Right lobe of liver (tissue), 6 donors: Measurements from ENCODE around the gene FGF8. TPM values are rescaled to one million over a fixed set of nuclear protein-coding genes. Genes with fewer than 3 reads are reported as not detected.

Experiments used
- ATAC-seq, 4 donors: fragments of 200-7000 bp; cut with Tn5 transposase; one replicate each; pipeline ENCODE4 v1.9.1; 2020; ENCODE audit warnings: mild to moderate bottlenecking in 4 of 4, moderate library complexity in 4 of 4
- DNase-seq, 3 donors: peaks; one replicate each; pipeline ENCODE4 v3.0.0-alpha.2; 2020
- H3K27ac ChIP-seq, 3 donors: fragments of 200-600 bp; one replicate each; pipeline ENCODE4 v1.8.0; 2022
- H3K27me3 ChIP-seq, 2 donors: fragments of 200-600 bp; one replicate each; pipeline ENCODE4 v1.8.0; 2022
- H3K36me3 ChIP-seq, 4 donors: fragments of 200-600 bp; sonication (generic) in 1 of 4; one replicate each; pipeline versions ENCODE4 v1.5.1 to v1.8.0; 2017 to 2022; ENCODE audit warnings: control low read depth in 1 of 4
- H3K4me1 ChIP-seq, 4 donors: fragments of 200-600 bp; sonication (generic) in 1 of 4; one replicate each; pipeline versions ENCODE4 v1.5.1 to v1.8.0; 2017 to 2022; ENCODE audit warnings: control low read depth in 1 of 4
- H3K4me3 ChIP-seq, 3 donors: fragments of 200-600 bp; one replicate each; pipeline ENCODE4 v1.8.0; 2022
- H3K9me3 ChIP-seq, 4 donors: fragments of 200-600 bp; sonication (generic) in 1 of 4; one replicate each; pipeline versions ENCODE4 v1.5.1 to v1.8.0; 2017 to 2022; ENCODE audit warnings: control low read depth in 1 of 4
- CTCF ChIP-seq, 4 donors: fragments of 200-600 bp in 3 of 4; fragments of 450-650 bp in 1 of 4; IDR thresholded peaks; one replicate each; pipeline versions ENCODE4 v1.5.1 to v1.8.0; 2016 to 2022; ENCODE audit warnings: antibody characterized with exemption in 4 of 4, mild to moderate bottlenecking in 2 of 4
- POLR2A ChIP-seq: fragments of 450-650 bp; IDR thresholded peaks from one replicate; pipeline ENCODE4 v1.6.1; 2017; ENCODE audit warnings: antibody characterized with exemption, mild to moderate bottlenecking
- WGBS: methylation state at CpG from one replicate; pipeline ENCODE4 v1.1.6; 2018; ENCODE audit warnings: low coverage, low lambda C conversion rate; ENCODE audit not compliant: insufficient coverage; ENCODE audit errors: missing lambda C conversion rate; 5-methylcytosine and 5-hydroxymethylcytosine counted together
- intact Hi-C, 2 donors: fragments of 100-400 bp; cut with DNase I; formaldehyde crosslinking; loops; one replicate each; pipeline versions ENCODE4 v1.11.2 to v1.14.1; 2022
- total RNA-seq, 6 experiments: library from RNA; depleted of rRNA in 2 of 6; stranded (reverse); fragments of >200 nt in 2 of 6; fragmentation: NEBNext Ultra II Directional in 3 of 6; extraction: Animal tissue kit (Norgen Biotek cat#: 25700) in 3 of 6; gene quantifications; one replicate each; pipeline versions ENCODE4 v1.1.0 to v1.2.4, GENCODE V29; 2016 to 2023
- donor health status: DM: no; HTN: yes; CAD: no.
- donor health status: DM: no; HTN: no; CAD: no.
- donor health status: DM: no; HTN: no; CAD: no.
- donor health status: DM: no; HTN: yes; CAD: no.
- donor health status: DM: no; HTN: yes; CAD: no.

FGF8 gene
- total RNA-seq, 6 experiments from 2014 or later: not detected

- no peak overlapping the region for H3K4me3 ChIP-seq
- ATAC-seq (no peak), DNase-seq (no peak)
- H3K36me3 ChIP-seq: no peaks in the 10 kb centered on the region
- intact Hi-C loops: no loop called here
- no peaks in the 10 kb centered on the region for H3K4me1 ChIP-seq
- no peaks in the 10 kb centered on the region for H3K9me3 ChIP-seq
- TF ChIP-seq POLR2A (no peak), CTCF (IDR thresholded peaks at IDR 0.05) (no peak)
- WGBS: no CpG with 5 or more reads among the region's 5 CpGs
- no peak overlapping the region for H3K27ac ChIP-seq
- H3K27me3 ChIP-seq: no peaks in the 10 kb centered on the region
Observed at GRCh38 chr10:101762736-101763135, 13.2 kb downstream of the FGF8 start.

- TF ChIP-seq POLR2A (no peak), CTCF (IDR thresholded peaks at IDR 0.05) (no peak)
- DNase-seq (no peak), ATAC-seq (no peak)
- Histone ChIP-seq H3K4me1 (no peaks in the 10 kb centered on the region), H3K27me3 (no peaks in the 10 kb centered on the region), H3K4me3 (no peak overlapping the region), H3K27ac (no peak overlapping the region), H3K36me3 (no peaks in the 10 kb centered on the region), H3K9me3 (no peaks in the 10 kb centered on the region)
- 83% methylated on average over 4 of the region's 9 CpGs for WGBS
- intact Hi-C loops: no loop called here
Observed at GRCh38 chr10:101761226-101761625, 14.7 kb downstream of the FGF8 start.

- TF ChIP-seq POLR2A (no peak), CTCF (IDR thresholded peaks at IDR 0.05) (no peak)
- no peaks in the 10 kb centered on the region for H3K27me3 ChIP-seq
- intact Hi-C loops: no loop called here
Observed at GRCh38 chr10:101760510-101760909, 15.4 kb downstream of the FGF8 start.

GRCh38 chr10:101759309-101760247, 16.3 kb downstream of the FGF8 start:
- Histone ChIP-seq H3K4me3 (no peak overlapping the region), H3K9me3 (no peaks in the 10 kb centered on the region), H3K27me3 (no peaks in the 10 kb centered on the region), H3K36me3 (no peaks in the 10 kb centered on the region), H3K27ac (no peak overlapping the region), H3K4me1 (no peaks in the 10 kb centered on the region)
- ATAC-seq (no peak), DNase-seq (no peak)
- 33% methylated on average over 1 of the region's 12 CpGs for WGBS
- TF ChIP-seq POLR2A (no peak), CTCF (IDR thresholded peaks at IDR 0.05) (no peak)
- intact Hi-C loops: no loop called here

More at GRCh38 chr10:101760510-101760909, 15.4 kb downstream of the FGF8 start:
- WGBS: 79% methylated on average over 3 of the region's 3 CpGs
- no peak overlapping the region for H3K4me3 ChIP-seq
- no peaks in the 10 kb centered on the region for H3K36me3 ChIP-seq
- no peak for DNase-seq
- H3K27ac ChIP-seq: no peak overlapping the region
- no peaks in the 10 kb centered on the region for H3K9me3 ChIP-seq
- ATAC-seq: no peak
- no peaks in the 10 kb centered on the region for H3K4me1 ChIP-seq
